EL (cell line): ENCODE data around the gene CHRNA10.
A peak's percentile ranks its signal among the peaks of the same experiment; 100 is the strongest.

Experiments
- DNase-seq: peaks from one replicate; pipeline ENCODE4 v3.0.0-alpha.2; 2016

Gene CHRNA10

DNA sequence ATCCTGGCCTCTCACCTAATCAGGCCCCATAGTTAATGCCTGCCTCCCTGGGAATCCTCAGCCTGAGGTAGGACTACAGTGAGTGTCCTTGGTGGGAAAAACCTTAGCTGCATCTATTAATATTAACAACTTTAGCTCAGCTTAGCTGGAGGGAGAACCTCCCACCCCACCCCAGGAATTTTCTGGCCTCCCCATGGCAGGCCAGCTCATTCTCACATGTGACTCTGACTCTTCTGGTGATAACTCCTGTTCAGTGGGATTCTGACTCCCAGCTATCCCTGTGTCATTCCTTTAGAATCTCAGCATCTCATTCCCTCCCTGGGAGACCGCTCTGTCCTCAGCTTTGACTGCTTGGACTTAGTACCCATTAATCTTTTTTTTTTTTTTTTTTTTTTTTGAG, 43.9 kb downstream of the CHRNA10 start:
- peak; percentile 91 for DNase-seq

DNA sequence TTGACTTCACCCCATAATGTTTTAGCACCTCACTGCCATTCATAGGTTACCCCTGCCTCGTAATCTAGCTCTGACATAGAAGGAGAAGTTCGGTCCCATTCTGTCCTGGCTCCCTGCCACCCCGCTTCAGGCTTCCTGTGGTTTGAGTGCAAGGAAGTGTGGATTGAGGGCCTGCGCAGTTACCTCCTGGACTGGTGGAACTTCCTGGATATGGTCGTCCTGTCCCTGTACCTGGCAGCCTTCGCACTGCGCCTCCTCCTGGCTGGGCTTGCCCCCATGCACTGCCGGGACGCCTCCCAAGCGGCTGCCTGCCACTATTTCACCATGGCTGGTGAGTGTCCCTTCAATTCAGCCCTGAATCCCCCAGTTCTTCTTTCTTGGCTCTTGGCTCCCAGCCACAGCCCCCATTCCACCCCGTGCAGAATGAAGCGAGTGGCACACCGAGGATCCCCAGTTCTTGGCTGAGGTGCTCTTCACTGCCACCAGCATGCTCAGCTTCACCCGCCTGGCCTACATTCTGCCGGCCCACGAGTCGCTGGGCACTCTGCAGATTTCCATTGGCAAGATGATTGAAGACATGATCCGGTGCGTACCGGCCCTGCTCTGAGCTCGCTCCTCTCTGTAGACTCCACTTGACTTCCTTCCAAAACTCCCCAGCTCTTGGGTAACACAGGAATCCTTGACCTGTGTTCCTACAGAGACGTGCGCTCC, 44.8 kb downstream of the CHRNA10 start:
- no peak for DNase-seq

DNA sequence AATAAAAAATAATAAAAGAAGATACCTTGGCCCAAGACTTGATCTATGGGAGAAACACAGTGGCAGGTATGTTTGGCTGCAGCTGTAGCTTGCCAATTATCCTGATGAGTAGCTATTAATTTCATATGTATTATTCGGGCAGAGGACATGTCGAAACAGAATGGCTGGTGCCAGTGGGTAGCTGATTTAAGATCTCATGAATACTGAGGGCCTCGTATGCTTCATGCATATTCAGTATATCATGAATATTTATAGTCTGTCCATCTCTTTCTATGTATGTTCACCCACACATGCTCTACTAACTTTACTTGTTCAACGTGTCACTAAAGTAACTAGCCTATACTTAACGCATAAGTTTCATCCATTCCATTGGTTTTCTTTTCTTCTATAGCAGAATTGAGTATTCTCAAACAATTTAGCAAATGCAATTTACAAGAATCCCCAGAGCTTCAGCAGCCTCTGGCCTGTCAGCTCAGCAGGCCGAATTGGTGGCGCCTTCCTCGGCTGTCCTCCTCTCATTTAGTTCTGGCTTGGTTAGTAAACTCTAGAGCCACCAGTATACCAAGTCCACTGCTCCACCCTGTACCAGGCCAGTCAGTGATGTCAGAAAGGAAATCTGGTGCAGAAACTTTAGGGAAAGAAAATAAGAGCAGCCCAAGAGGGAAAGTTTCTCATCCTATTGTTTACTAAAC, 47.3 kb downstream of the CHRNA10 start:
- no peak for DNase-seq

GRCh38 chr11:3623121-3623520, 48.1 kb downstream of the CHRNA10 start:
- no peak for DNase-seq

- no peak for DNase-seq
Measured at GRCh38 chr11:3622521-3622920, 48.7 kb downstream of the CHRNA10 start.

DNA sequence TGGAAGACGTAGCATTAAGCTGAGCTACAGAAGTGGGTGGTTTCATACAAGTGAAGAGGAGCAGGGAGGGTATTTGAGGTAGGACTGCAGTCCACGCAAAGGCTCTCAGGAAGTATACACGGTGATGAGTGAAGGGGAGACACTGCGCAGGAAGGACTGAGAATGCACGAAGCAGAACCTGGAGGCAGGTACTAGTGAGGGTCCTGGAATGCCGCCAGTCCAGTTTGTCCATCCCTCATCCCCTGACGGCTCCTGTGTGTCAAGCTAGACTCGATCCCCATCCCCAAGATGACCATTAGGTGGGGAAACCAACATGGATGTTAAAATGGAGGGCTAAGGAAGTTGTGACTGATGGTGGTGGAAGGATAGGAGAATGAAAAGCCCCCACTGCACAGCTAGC, 53.2 kb downstream of the CHRNA10 start:
- DNase-seq = no peak

GRCh38 chr11:3616721-3617460, 54.3 kb downstream of the CHRNA10 start:
- no peak for DNase-seq

GRCh38 chr11:3615998-3616397, 55.2 kb downstream of the CHRNA10 start:
- no peak for DNase-seq
